SK-N-SH (cell line): ENCODE results near the gene PDGFRB.

Source experiments
- CTCF ChIP-seq: fragments of 200-600 bp; sonication (generic); IDR thresholded peaks from 2 replicates; pipeline ENCODE4 v1.6.1; 2017; ENCODE audit warnings: antibody characterized with exemption, mild to moderate bottlenecking, moderate library complexity
- FOSL2 ChIP-seq: IDR thresholded peaks from 2 replicates; pipeline ENCODE4 v1.4.0; 2012; ENCODE audit warnings: low read depth, mild to moderate bottlenecking, moderate library complexity, borderline replicate concordance
- MAX ChIP-seq: IDR thresholded peaks from 2 replicates; pipeline ENCODE4 v1.4.0; 2012; ENCODE audit warnings: low read depth
- NRF1 ChIP-seq: IDR thresholded peaks from 2 replicates; pipeline ENCODE4 v1.6.1; 2012; ENCODE audit warnings: low read depth, mild to moderate bottlenecking, low read length
- POLR2AphosphoS5 ChIP-seq: IDR thresholded peaks from 2 replicates; pipeline ENCODE4 v1.6.1; 2012; ENCODE audit warnings: low read depth, low read length
- RAD21 ChIP-seq: IDR thresholded peaks from 2 replicates; pipeline ENCODE4 v1.6.1; 2012; ENCODE audit warnings: mild to moderate bottlenecking, low read length
- TAF1 ChIP-seq: IDR thresholded peaks from 2 replicates; pipeline ENCODE4 v1.6.1; 2012; ENCODE audit warnings: low read depth, mild to moderate bottlenecking, low read length, moderate library complexity, borderline replicate concordance
- TEAD4 ChIP-seq: IDR thresholded peaks from 2 replicates; pipeline ENCODE4 v1.4.0; 2012; ENCODE audit warnings: mild to moderate bottlenecking, borderline replicate concordance; ENCODE audit not compliant: insufficient read depth

- TF ChIP-seq TAF1 (no peak), POLR2AphosphoS5 (no peak), TEAD4 (no peak), CTCF (no peak), MAX (no peak), RAD21 (no peak), FOSL2 (no peak), NRF1 (no peak)
Observed at GRCh38 chr5:150101023-150101422, 54.6 kb downstream of the PDGFRB start.
